ENCODE results near the gene PRKCA. TPM values are rescaled to one million over a fixed set of nuclear protein-coding genes. Genes with fewer than 3 reads are reported as not detected.
"Not testable (repeated sequence)": the region's sequence is repeated elsewhere in the genome, so short reads cannot be mapped to it uniquely, and the experiment has no call there.

The PRKCA gene
- 10 to 100 TPM; 75.1 to 78.5 TPM for total RNA-seq

- H3K4me3 Mint-ChIP-seq, result peak within 1 kb of the TSS; percentile 99
- peak within 1 kb of the TSS; percentile 91 for H3K27ac Mint-ChIP-seq
- ChIA-PET CTCF (no interaction called here), POLR2A (no interaction called here)
- H3K4me1 Mint-ChIP-seq (ENCODE audit: low read depth), result peaks cover 23% of the 10 kb centered on the region
- peak; percentile 78 for DNase-seq
- intact Hi-C loops (cut with micrococcal nuclease), result no loop called here
- no peaks in the 10 kb centered on the region for H3K27me3 Mint-ChIP-seq
- H3K9me3 Mint-ChIP-seq, result no peaks in the 10 kb centered on the region
- H3K36me3 Mint-ChIP-seq, result peaks cover 22% of the 10 kb centered on the region
Measured at GRCh38 chr17:66301864-66302741, at the start of gene PRKCA. Gene PRKCA, plus strand, starts transcription at chr17:66302613.

GRCh38 chr17:66253458-66253857 is 49.0 kb upstream of the PRKCA start:
- H3K27ac Mint-ChIP-seq; POLR2A ChIA-PET; CTCF ChIA-PET; DNase-seq; H3K27me3 Mint-ChIP-seq; H3K9me3 Mint-ChIP-seq; intact Hi-C loops (cut with micrococcal nuclease); H3K36me3 Mint-ChIP-seq; H3K4me3 Mint-ChIP-seq: not testable (repeated sequence)
- H3K4me1 Mint-ChIP-seq (ENCODE audit: low read depth), result peaks cover 13% of the 10 kb centered on the region

GRCh38 chr17:66255112-66255511 is 47.3 kb upstream of the PRKCA start:
- Mint-ChIP-seq H3K4me1 (ENCODE audit: low read depth) (peaks cover 13% of the 10 kb centered on the region), H3K27ac (peak overlapping the region; percentile 24), H3K27me3 (no peaks in the 10 kb centered on the region), H3K36me3 (no peaks in the 10 kb centered on the region), H3K4me3 (peak overlapping the region; percentile 11), H3K9me3 (no peaks in the 10 kb centered on the region)
- CTCF ChIA-PET, result interaction anchor here (0.7 to 2.4 kb wide), 16 partner anchors 10 to 437 kb away, joined by 3 to 21 read pairs (median 3); no protein-coding TSS in a partner anchor
- intact Hi-C loops (cut with micrococcal nuclease), result loop anchor here (1.0 to 5.0 kb wide), 7 partner anchors 51 to 418 kb away; no protein-coding TSS in a partner anchor
- POLR2A ChIA-PET, result interaction anchor here (0.7 kb wide), 1 partner anchor 210 kb away, joined by 3 read pairs; no protein-coding TSS in a partner anchor
- DNase-seq, result peak; percentile 28

GRCh38 chr17:66255527-66255971 is 46.9 kb upstream of the PRKCA start:
- POLR2A ChIA-PET, result interaction anchor here (0.6 to 0.7 kb wide), 2 partner anchors 37 to 210 kb away, joined by 3 to 4 read pairs; no protein-coding TSS in a partner anchor
- H3K27me3 Mint-ChIP-seq, result no peaks in the 10 kb centered on the region
- no peaks in the 10 kb centered on the region for H3K36me3 Mint-ChIP-seq
- intact Hi-C loops (cut with micrococcal nuclease), result loop anchor here (1.0 to 5.0 kb wide), 7 partner anchors 51 to 418 kb away; no protein-coding TSS in a partner anchor
- peaks cover 13% of the 10 kb centered on the region for H3K4me1 Mint-ChIP-seq (ENCODE audit: low read depth)
- DNase-seq, result peak; percentile 38
- peak overlapping the region; percentile 11 for H3K4me3 Mint-ChIP-seq
- CTCF ChIA-PET, result interaction anchor here (0.7 to 2.4 kb wide), 15 partner anchors 10 to 436 kb away, joined by 3 to 21 read pairs (median 3); no protein-coding TSS in a partner anchor
- H3K9me3 Mint-ChIP-seq, result no peaks in the 10 kb centered on the region
- H3K27ac Mint-ChIP-seq, result peak overlapping the region; percentile 24

GRCh38 chr17:66260275-66260674 is 42.1 kb upstream of the PRKCA start:
- POLR2A ChIA-PET, result no interaction called here

GRCh38 chr17:66260688-66261087 is 41.7 kb upstream of the PRKCA start:
- H3K4me1 Mint-ChIP-seq (ENCODE audit: low read depth), result peaks cover 12% of the 10 kb centered on the region
- H3K4me3 Mint-ChIP-seq, result no peak overlapping the region
- DNase-seq, result no peak
- ChIA-PET POLR2A (no interaction called here), CTCF (interaction anchor here (0.5 to 1.0 kb wide), 2 partner anchors 188 to 413 kb away, joined by 3 to 5 read pairs; no protein-coding TSS in a partner anchor)
- H3K9me3 Mint-ChIP-seq, result peaks cover 5% of the 10 kb centered on the region
- no peaks in the 10 kb centered on the region for H3K27me3 Mint-ChIP-seq
- no peaks in the 10 kb centered on the region for H3K36me3 Mint-ChIP-seq
- no peak overlapping the region for H3K27ac Mint-ChIP-seq
- intact Hi-C loops (cut with micrococcal nuclease), result no loop called here

More at GRCh38 chr17:66260275-66260674, 42.1 kb upstream of the PRKCA start:
- intact Hi-C loops (cut with micrococcal nuclease), result no loop called here
- no peak overlapping the region for H3K4me3 Mint-ChIP-seq
- no peaks in the 10 kb centered on the region for H3K36me3 Mint-ChIP-seq
- no peaks in the 10 kb centered on the region for H3K27me3 Mint-ChIP-seq
- DNase-seq, result no peak
- H3K27ac Mint-ChIP-seq, result no peak overlapping the region
- H3K4me1 Mint-ChIP-seq (ENCODE audit: low read depth), result peaks cover 16% of the 10 kb centered on the region
- CTCF ChIA-PET, result interaction anchor here (0.5 to 0.6 kb wide), 2 partner anchors 36 to 189 kb away, joined by 5 read pairs; no protein-coding TSS in a partner anchor
- peaks cover 5% of the 10 kb centered on the region for H3K9me3 Mint-ChIP-seq

- intact Hi-C loops (cut with micrococcal nuclease), result no loop called here
- no peak for DNase-seq
- Mint-ChIP-seq H3K4me3 (no peak overlapping the region), H3K9me3 (peaks cover 5% of the 10 kb centered on the region), H3K27me3 (no peaks in the 10 kb centered on the region), H3K36me3 (no peaks in the 10 kb centered on the region), H3K4me1 (ENCODE audit: low read depth) (peaks cover 6% of the 10 kb centered on the region), H3K27ac (no peak overlapping the region)
- POLR2A ChIA-PET, result no interaction called here
- CTCF ChIA-PET, result no interaction called here
Measured at GRCh38 chr17:66262767-66263166, 39.6 kb upstream of the PRKCA start.

- no peak overlapping the region for H3K27ac Mint-ChIP-seq
- intact Hi-C loops (cut with micrococcal nuclease), result no loop called here
- H3K4me3 Mint-ChIP-seq, result no peak overlapping the region
- DNase-seq, result no peak
- peaks cover 5% of the 10 kb centered on the region for H3K9me3 Mint-ChIP-seq
- H3K4me1 Mint-ChIP-seq (ENCODE audit: low read depth), result peaks cover 6% of the 10 kb centered on the region
- CTCF ChIA-PET, result no interaction called here
- POLR2A ChIA-PET, result no interaction called here
- H3K36me3 Mint-ChIP-seq, result no peaks in the 10 kb centered on the region
- no peaks in the 10 kb centered on the region for H3K27me3 Mint-ChIP-seq
Measured at GRCh38 chr17:66264696-66265095, 37.7 kb upstream of the PRKCA start.

GRCh38 chr17:66268247-66268927 is 34.0 kb upstream of the PRKCA start:
- Mint-ChIP-seq H3K27ac (no peak overlapping the region), H3K9me3 (peaks cover 5% of the 10 kb centered on the region), H3K4me3 (no peak overlapping the region), H3K36me3 (no peaks in the 10 kb centered on the region), H3K4me1 (ENCODE audit: low read depth) (peaks cover 6% of the 10 kb centered on the region), H3K27me3 (no peaks in the 10 kb centered on the region)
- CTCF ChIA-PET, result no interaction called here
- POLR2A ChIA-PET, result no interaction called here
- DNase-seq, result no peak
- intact Hi-C loops (cut with micrococcal nuclease), result no loop called here

- ChIA-PET CTCF (no interaction called here), POLR2A (no interaction called here)
- Mint-ChIP-seq H3K4me3 (no peak overlapping the region), H3K4me1 (ENCODE audit: low read depth) (no peaks in the 10 kb centered on the region), H3K9me3 (no peaks in the 10 kb centered on the region), H3K27ac (no peak overlapping the region), H3K36me3 (no peaks in the 10 kb centered on the region), H3K27me3 (no peaks in the 10 kb centered on the region)
- no peak for DNase-seq
- intact Hi-C loops (cut with micrococcal nuclease), result no loop called here
Measured at GRCh38 chr17:66270106-66270505, 32.3 kb upstream of the PRKCA start.

GRCh38 chr17:66271512-66271911 is 30.9 kb upstream of the PRKCA start:
- Mint-ChIP-seq H3K9me3 (no peaks in the 10 kb centered on the region), H3K4me3 (no peak overlapping the region), H3K4me1 (ENCODE audit: low read depth) (no peaks in the 10 kb centered on the region), H3K27ac (no peak overlapping the region), H3K36me3 (no peaks in the 10 kb centered on the region), H3K27me3 (no peaks in the 10 kb centered on the region)
- POLR2A ChIA-PET, result no interaction called here
- CTCF ChIA-PET, result no interaction called here
- DNase-seq, result no peak
- intact Hi-C loops (cut with micrococcal nuclease), result no loop called here

- H3K36me3 Mint-ChIP-seq, result no peaks in the 10 kb centered on the region
- ChIA-PET POLR2A (no interaction called here), CTCF (no interaction called here)
- no peaks in the 10 kb centered on the region for H3K9me3 Mint-ChIP-seq
- H3K4me1 Mint-ChIP-seq (ENCODE audit: low read depth), result no peaks in the 10 kb centered on the region
- intact Hi-C loops (cut with micrococcal nuclease), result no loop called here
- H3K27ac Mint-ChIP-seq, result no peak overlapping the region
- no peaks in the 10 kb centered on the region for H3K27me3 Mint-ChIP-seq
- H3K4me3 Mint-ChIP-seq, result no peak overlapping the region
- DNase-seq, result no peak
Measured at GRCh38 chr17:66272811-66273585, 29.4 kb upstream of the PRKCA start.
